NCI-H1694 (cell line): ENCODE measurements around the gene GFRAL.
"Not testable (repeated sequence)": the region's sequence is repeated elsewhere in the genome, so short reads cannot be mapped to it uniquely, and the experiment has no call there.

Experiments used
- DNase-seq: peaks from one replicate; lab custom pipeline; 2025; lab: John Stamatoyannopoulos, UW

The GFRAL gene

DNA sequence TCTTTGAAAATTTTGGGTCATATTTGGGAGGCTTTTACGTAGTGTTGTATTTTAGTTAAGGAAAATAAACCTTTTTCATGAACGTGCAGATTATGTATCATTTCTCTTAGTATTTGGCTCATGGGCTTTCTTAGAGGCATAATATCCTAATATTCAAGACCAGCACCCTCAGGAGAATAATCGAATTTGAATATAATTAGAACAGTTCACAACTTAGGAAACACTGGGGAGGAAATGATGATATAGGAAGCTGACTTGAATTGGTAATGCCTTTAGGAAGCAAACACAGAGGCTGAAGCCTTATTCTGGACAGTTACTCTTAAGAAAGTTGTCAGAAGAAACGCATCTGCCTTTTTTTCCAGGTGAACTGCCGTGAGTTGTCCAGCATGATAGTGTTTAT lies at the start of gene GFRAL:
TSS of gene GFRAL (plus strand) at position 301 of the 400 bp plus-strand sequence. CDS start at position 387, 86 bp downstream.
- DNase-seq = no peak

DNA sequence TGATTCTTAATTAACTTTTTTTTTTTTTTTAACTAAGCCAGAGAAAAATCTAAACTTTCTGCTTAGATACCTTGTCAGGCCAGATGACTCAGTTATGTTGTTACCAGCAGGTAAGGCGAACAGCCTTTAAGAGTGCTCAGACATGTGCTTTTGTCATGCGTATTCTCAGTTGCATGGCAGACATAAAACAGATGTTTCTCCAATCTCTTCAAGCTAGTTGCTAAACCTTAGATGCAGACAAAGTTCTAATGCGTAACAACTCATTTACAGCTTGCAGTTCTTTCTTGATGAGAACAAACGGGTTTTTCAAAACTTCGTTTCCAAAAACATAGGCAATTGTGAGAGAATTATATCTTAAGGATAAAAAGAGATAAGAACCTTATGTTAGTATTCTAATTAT lies 49.6 kb upstream of the GFRAL start:
- no peak for DNase-seq

DNA sequence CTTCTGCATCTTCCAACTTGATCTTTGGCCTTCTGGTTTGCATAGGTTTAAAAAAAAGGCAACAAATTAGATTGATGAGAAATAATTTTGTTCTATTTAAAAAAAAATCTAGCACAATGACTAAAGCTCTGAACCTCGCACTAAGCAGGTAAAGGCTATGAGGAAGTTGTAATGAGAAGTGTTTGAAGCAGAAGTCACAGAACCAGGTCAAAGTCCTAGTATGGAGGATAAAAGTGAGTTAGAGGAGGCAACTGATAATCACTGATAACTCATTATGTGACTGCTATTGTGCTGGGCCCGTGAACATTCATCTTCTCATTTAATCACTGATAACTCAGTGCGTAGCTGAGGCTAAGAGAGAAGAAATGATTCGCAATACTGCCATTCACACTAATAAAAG lies 46.1 kb upstream of the GFRAL start:
- no peak for DNase-seq

DNA sequence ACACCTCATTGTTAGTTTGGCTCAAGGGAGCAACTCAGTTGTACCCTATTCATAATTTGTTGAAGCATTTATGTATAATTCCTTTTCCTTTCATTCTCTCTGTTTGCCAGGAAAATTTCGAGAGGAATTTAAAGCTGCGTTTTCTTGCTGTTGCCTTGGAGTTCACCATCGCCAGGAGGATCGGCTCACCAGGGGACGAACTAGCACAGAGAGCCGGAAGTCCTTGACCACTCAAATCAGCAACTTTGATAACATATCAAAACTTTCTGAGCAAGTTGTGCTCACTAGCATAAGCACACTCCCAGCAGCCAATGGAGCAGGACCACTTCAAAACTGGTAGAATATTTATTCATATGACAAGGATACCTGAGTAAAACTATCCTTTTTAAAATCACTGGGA lies 45.2 kb upstream of the GFRAL start:
- DNase-seq = no peak

DNA sequence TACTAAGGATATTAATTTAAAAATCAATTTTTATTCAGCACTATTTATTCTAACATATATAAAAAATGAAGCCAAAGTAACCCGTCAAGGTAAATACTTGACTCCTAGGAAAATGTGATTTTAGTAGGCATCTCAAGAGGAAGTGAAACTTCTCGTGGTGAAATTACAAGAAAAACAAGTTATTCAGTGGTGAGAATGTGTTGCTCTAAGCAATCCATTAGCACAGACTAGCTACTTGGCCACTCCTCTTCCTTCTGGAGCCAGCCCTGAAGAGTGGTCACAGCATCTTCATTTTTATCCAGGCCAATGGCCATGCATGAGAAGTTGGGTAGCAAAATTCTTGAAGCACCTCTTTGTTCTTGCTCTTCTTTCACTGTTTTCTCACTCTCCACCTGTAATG lies 40.4 kb upstream of the GFRAL start:
- DNase-seq = no peak

DNA sequence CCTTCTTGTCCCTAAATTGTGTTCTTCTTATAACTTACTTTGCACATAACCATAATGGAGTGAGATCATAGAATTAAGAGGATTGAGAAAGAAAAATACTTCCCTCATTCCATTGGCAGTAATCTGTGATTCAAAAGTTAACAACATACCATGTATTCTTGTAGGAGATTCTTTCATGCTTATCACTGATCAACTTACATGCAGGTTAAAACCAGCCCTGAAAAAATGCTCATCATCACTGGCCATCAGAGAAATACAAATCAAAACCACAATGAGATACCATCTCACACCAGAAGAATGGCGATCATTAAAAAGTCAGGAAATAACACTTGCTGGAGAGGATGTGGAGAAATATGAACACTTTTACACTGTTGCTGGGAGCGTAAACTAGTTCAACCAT lies 36.5 kb upstream of the GFRAL start:
- DNase-seq = no peak

GRCh38 chr6:55293116-55293515 lies 34.2 kb upstream of the GFRAL start:
- no peak for DNase-seq

DNA sequence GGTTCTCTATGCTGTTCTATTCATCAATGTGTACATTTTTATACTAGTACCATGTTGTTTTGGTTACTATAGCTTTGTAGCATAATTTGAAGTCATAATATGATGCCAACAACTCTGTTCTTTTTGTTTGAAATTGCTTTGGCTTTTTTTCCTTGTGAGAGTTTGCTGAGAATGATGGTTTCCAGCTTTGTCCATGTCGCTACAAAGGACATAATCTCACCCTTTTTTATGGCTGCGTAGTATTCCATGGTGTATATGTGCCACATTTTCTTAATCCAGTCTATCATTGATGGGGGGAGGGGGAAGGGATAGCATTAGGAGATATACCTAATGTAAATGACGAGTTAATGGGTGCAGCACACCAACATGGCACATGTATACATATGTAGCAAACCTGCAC lies 30.1 kb upstream of the GFRAL start:
- DNase-seq = not testable (repeated sequence)

GRCh38 chr6:55299286-55299985 lies 27.8 kb upstream of the GFRAL start:
- DNase-seq = no peak

DNA sequence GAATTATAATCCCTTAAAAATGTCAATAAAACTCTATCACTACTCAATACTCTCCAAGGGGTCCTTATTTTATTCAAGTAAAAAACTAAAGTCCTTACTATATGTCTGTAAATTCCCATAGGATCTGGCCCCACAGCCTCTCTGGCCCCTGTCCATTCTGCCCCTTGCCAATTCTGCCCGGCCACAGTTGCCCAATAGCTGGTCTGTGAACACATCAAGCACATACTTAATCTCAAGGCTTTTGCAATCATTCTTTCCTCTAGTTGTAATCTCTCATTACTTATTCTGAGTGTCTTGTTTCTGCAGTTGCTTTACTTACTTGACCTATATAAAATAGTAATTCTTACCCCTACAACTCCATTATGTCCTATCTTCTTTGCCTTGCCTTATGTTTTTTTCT lies 22.5 kb upstream of the GFRAL start:
- no peak for DNase-seq

- no peak for DNase-seq
Measured at GRCh38 chr6:55319961-55320695, 7.1 kb upstream of the GFRAL start.

DNA sequence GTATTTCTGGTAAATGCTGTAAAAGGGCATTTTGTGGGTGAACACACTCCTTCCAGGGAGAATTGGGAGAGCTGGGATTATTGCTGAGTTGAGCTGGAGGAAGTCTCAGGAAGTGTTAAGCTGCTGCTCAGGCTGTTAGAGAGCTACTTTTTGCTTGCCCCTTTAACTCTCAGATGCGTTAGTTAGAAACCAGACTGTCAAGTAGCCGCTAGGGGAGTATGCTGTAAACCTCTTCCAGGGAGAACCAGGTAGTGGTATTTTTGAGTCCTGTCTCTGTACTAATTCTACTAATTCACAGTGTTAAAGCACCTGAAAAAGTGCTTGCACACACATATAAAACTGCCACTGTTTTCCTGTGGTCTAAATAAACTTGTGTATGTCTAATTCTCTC lies 6.6 kb upstream of the GFRAL start:
- DNase-seq = no peak

GRCh38 chr6:55377150-55377549 lies 49.9 kb downstream of the GFRAL start:
- DNase-seq = no peak

- no peak for DNase-seq
Measured at GRCh38 chr6:55379471-55379870, 52.2 kb downstream of the GFRAL start.

GRCh38 chr6:55379895-55380294 lies 52.6 kb downstream of the GFRAL start:
- DNase-seq = no peak

DNA sequence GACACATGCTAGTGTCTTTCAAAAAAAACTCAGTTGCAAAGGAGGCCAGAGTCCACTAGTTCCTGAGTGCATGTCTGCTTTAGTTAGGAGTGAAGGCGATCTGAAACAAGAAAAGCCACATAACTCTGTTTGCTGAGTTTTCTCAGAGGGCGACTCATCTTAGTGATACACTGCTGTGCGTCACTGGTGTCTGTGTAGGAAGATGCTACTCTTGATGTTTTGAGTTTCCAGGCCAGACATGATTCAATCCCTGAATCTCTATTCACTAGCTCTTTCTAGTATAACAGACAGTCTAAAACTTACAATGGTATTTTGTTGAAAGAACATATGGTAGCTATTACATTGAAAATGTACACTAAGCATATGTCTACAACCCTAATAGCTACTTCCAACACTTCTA lies 60.9 kb downstream of the GFRAL start:
- DNase-seq = no peak

DNA sequence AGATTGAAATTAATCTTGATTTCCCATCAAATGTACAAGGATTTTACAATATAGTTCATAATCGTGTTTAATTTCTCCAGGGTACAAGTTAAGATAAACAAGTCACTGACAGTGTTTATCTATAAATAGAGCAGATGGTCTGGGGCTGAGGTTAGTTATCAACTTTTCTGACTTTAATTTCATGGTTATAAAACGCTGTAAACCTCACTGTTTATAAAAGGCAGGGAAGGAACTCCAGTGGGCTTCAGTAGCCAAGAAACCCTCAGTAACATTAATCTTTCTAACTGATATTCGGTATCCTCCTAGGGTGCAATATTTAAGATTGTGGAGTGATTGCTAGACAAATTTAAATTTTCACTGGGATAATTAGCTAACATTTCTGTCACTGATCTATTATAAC lies 68.6 kb downstream of the GFRAL start:
- no peak for DNase-seq

GRCh38 chr6:55397986-55398385 lies 70.7 kb downstream of the GFRAL start:
- no peak for DNase-seq

DNA sequence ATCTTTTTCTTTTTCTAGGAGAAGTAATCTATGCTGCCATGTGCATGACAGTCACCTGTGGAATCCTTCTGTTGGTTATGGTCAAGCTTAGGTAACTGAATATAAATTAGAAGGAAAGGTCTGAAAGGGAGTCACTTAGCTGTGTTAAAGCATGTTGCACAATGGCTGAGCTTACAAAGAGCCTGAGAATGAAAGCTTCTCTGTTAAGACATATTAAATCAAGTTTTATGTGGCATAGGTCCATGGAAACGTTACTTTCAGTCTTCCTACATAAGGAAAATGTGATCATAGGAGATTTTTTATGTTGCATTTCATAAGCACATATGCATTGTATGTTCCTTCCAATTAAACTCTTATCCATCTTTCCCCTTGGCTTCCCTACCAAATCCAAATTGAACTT lies 72.1 kb downstream of the GFRAL start:
- DNase-seq = no peak

GRCh38 chr6:55405474-55406235 lies 78.4 kb downstream of the GFRAL start:
- DNase-seq = no peak

GRCh38 chr6:55410674-55411073 lies 83.4 kb downstream of the GFRAL start:
- no peak for DNase-seq

- no peak for DNase-seq
Measured at GRCh38 chr6:55423933-55424332, 96.7 kb downstream of the GFRAL start.
